T1000 (cell line): ENCODE results near the gene PLOD1.
"Not testable (repeated sequence)": the region's sequence is repeated elsewhere in the genome, so short reads cannot be mapped to it uniquely, and the experiment has no call there.

Experiments used
- DNase-seq: peaks from one replicate; lab custom pipeline; 2025; ENCODE audit warnings: mixed read lengths; lab: John Stamatoyannopoulos, UW

Gene PLOD1

GRCh38 chr1:12005488-12006166 lies 71.1 kb downstream of the PLOD1 start:
- DNase-seq, result no peak

GRCh38 chr1:12006167-12006921 lies 71.8 kb downstream of the PLOD1 start:
- no peak for DNase-seq

GRCh38 chr1:12007204-12007603 lies 72.7 kb downstream of the PLOD1 start:
- no peak for DNase-seq

GRCh38 chr1:12008355-12008754 lies 73.8 kb downstream of the PLOD1 start:
- DNase-seq, result not testable (repeated sequence)

- DNase-seq, result no peak
These were observed 74.9 kb downstream of the PLOD1 start for GRCh38 chr1:12009318-12009947.

GRCh38 chr1:12010746-12011570 lies 76.4 kb downstream of the PLOD1 start:
- DNase-seq, result no peak

- no peak for DNase-seq
These were observed 77.5 kb downstream of the PLOD1 start for GRCh38 chr1:12011998-12012397.

GRCh38 chr1:12012560-12013316 lies 78.2 kb downstream of the PLOD1 start:
- DNase-seq, result no peak

GRCh38 chr1:12014141-12014991 lies 79.8 kb downstream of the PLOD1 start:
- DNase-seq, result no peak

- DNase-seq, result no peak
These were observed 80.5 kb downstream of the PLOD1 start for GRCh38 chr1:12015001-12015491.

GRCh38 chr1:12015499-12015898 lies 81.0 kb downstream of the PLOD1 start:
- no peak for DNase-seq

- DNase-seq, result no peak
These were observed 81.7 kb downstream of the PLOD1 start for GRCh38 chr1:12016182-12016581.

GRCh38 chr1:12019858-12020509 lies 85.5 kb downstream of the PLOD1 start:
- no peak for DNase-seq

- DNase-seq, result no peak
These were observed 87.1 kb downstream of the PLOD1 start for GRCh38 chr1:12021616-12022015.

GRCh38 chr1:12022036-12022435 lies 87.5 kb downstream of the PLOD1 start:
- DNase-seq, result no peak
